Large intestine (tissue), 3 donors: ENCODE data around the gene COQ4. TPM values are rescaled to one million over a fixed set of nuclear protein-coding genes. Genes with fewer than 3 reads are reported as not detected.
A peak's percentile ranks its signal among the peaks of the same experiment; 100 is the strongest.

Experiments used
- DNase-seq, 2 donors: peaks; one replicate each; pipeline versions ENCODE4 v3.0.0 to v3.0.0-alpha.2; 2013
- H3K27ac ChIP-seq: one replicate; pipeline ENCODE4 v1.5.1; 2013; ENCODE audit warnings: low read length
- H3K27me3 ChIP-seq: 2 replicates; pipeline ENCODE4 v1.6.1; 2013; ENCODE audit warnings: low read length; ENCODE audit not compliant: control insufficient read depth, insufficient read depth
- H3K36me3 ChIP-seq: 2 replicates; pipeline ENCODE4 v1.6.1; 2013; ENCODE audit warnings: low read length; ENCODE audit not compliant: control insufficient read depth, insufficient read depth
- H3K4me1 ChIP-seq: one replicate; pipeline ENCODE4 v1.6.1; 2013; ENCODE audit warnings: low read length; ENCODE audit not compliant: control insufficient read depth, insufficient read depth
- H3K4me3 ChIP-seq: one replicate; pipeline ENCODE4 v1.5.1; 2013; ENCODE audit warnings: low read length
- H3K9me3 ChIP-seq: one replicate; pipeline ENCODE4 v1.6.1; 2013; ENCODE audit warnings: mild to moderate bottlenecking, low read depth, low read length, moderate library complexity; ENCODE audit not compliant: control insufficient read depth
- WGBS: methylation state at CpG from one replicate; pipeline ENCODE4 v1.1.5; 2013; ENCODE audit warnings: low lambda C conversion rate; ENCODE audit not compliant: insufficient coverage; 5-methylcytosine and 5-hydroxymethylcytosine counted together
- polyA plus RNA-seq: library from polyadenylated mRNA; unstranded; fragments of 120-200 nt; gene quantifications from one replicate; pipeline ENCODE4 v1.2.1, GENCODE V29; 2013

Gene COQ4
- polyA plus RNA-seq, 1 donor = 88.1 TPM

GRCh38 chr9:128298535-128299482 is 23.8 kb upstream of the COQ4 start:
- DNase-seq = peak in 1 of 2 donors; percentile 20
- Histone ChIP-seq H3K4me1 (peaks cover 25% of the 10 kb centered on the region), H3K4me3 (no peak overlapping the region), H3K27ac (no peak overlapping the region), H3K9me3 (peaks cover 2% of the 10 kb centered on the region), H3K36me3 (no peaks in the 10 kb centered on the region), H3K27me3 (no peaks in the 10 kb centered on the region)
- WGBS = no CpG with 5 or more reads among the region's 20 CpGs

GRCh38 chr9:128304136-128304970 is 18.3 kb upstream of the COQ4 start:
- H3K27me3 ChIP-seq = no peaks in the 10 kb centered on the region
- no peak overlapping the region for H3K27ac ChIP-seq
- DNase-seq = no peak
- H3K4me1 ChIP-seq = no peaks in the 10 kb centered on the region
- H3K4me3 ChIP-seq = no peak overlapping the region
- WGBS = 67% methylated on average over 1 of the region's 9 CpGs
- H3K9me3 ChIP-seq = no peaks in the 10 kb centered on the region
- H3K36me3 ChIP-seq = peaks cover 8% of the 10 kb centered on the region

- H3K27me3 ChIP-seq = no peaks in the 10 kb centered on the region
- H3K36me3 ChIP-seq = peaks cover 14% of the 10 kb centered on the region
- H3K9me3 ChIP-seq = no peaks in the 10 kb centered on the region
- no peak for DNase-seq
- no CpG with 5 or more reads among the region's 5 CpGs for WGBS
- H3K4me1 ChIP-seq = no peaks in the 10 kb centered on the region
- H3K4me3 ChIP-seq = no peak overlapping the region
- H3K27ac ChIP-seq = no peak overlapping the region
Measured at GRCh38 chr9:128304971-128305288, 17.7 kb upstream of the COQ4 start.

- Histone ChIP-seq H3K27ac (no peak overlapping the region), H3K27me3 (no peaks in the 10 kb centered on the region), H3K9me3 (no peaks in the 10 kb centered on the region), H3K36me3 (peaks cover 44% of the 10 kb centered on the region), H3K4me1 (no peaks in the 10 kb centered on the region), H3K4me3 (no peak overlapping the region)
- WGBS = no CpG with 5 or more reads among the region's 16 CpGs
- DNase-seq = no peak
Measured at GRCh38 chr9:128309551-128309950, 13.1 kb upstream of the COQ4 start.

GRCh38 chr9:128310461-128310860 is 12.2 kb upstream of the COQ4 start:
- Histone ChIP-seq H3K9me3 (no peaks in the 10 kb centered on the region), H3K4me3 (no peak overlapping the region), H3K27me3 (no peaks in the 10 kb centered on the region), H3K36me3 (peaks cover 53% of the 10 kb centered on the region), H3K4me1 (no peaks in the 10 kb centered on the region), H3K27ac (no peak overlapping the region)
- no peak for DNase-seq
- no CpG with 5 or more reads among the region's 10 CpGs for WGBS

GRCh38 chr9:128314697-128315096 is 7.9 kb upstream of the COQ4 start:
- WGBS = no CpG with 5 or more reads among the region's 4 CpGs
- DNase-seq = no peak
- H3K4me3 ChIP-seq = no peak overlapping the region
- H3K27ac ChIP-seq = no peak overlapping the region
- peaks cover 67% of the 10 kb centered on the region for H3K36me3 ChIP-seq
- no peaks in the 10 kb centered on the region for H3K27me3 ChIP-seq
- H3K9me3 ChIP-seq = no peaks in the 10 kb centered on the region
- H3K4me1 ChIP-seq = no peaks in the 10 kb centered on the region

GRCh38 chr9:128316421-128316820 is 6.2 kb upstream of the COQ4 start:
- Histone ChIP-seq H3K9me3 (no peaks in the 10 kb centered on the region), H3K4me3 (no peak overlapping the region), H3K4me1 (peaks cover 3% of the 10 kb centered on the region), H3K27ac (no peak overlapping the region), H3K36me3 (peaks cover 58% of the 10 kb centered on the region), H3K27me3 (no peaks in the 10 kb centered on the region)
- no CpG with 5 or more reads among the region's 9 CpGs for WGBS
- no peak for DNase-seq

GRCh38 chr9:128317629-128318028 is 5.0 kb upstream of the COQ4 start:
- H3K9me3 ChIP-seq = no peaks in the 10 kb centered on the region
- H3K27ac ChIP-seq = no peak overlapping the region
- H3K27me3 ChIP-seq = no peaks in the 10 kb centered on the region
- peaks cover 5% of the 10 kb centered on the region for H3K4me1 ChIP-seq
- H3K4me3 ChIP-seq = no peak overlapping the region
- no CpG with 5 or more reads among the region's 2 CpGs for WGBS
- no peak for DNase-seq
- H3K36me3 ChIP-seq = peaks cover 53% of the 10 kb centered on the region

- peaks cover 3% of the 10 kb centered on the region for H3K9me3 ChIP-seq
- peaks cover 44% of the 10 kb centered on the region for H3K36me3 ChIP-seq
- no CpG with 5 or more reads among the region's 7 CpGs for WGBS
- H3K4me1 ChIP-seq = peaks cover 12% of the 10 kb centered on the region
- no peak overlapping the region for H3K27ac ChIP-seq
- H3K4me3 ChIP-seq = peak overlapping the region; percentile 93
- DNase-seq = no peak
- H3K27me3 ChIP-seq = no peaks in the 10 kb centered on the region
Measured at GRCh38 chr9:128321343-128321742, 1.3 kb upstream of the COQ4 start.

- H3K27ac ChIP-seq = peak overlapping the region; percentile 98
- peaks cover 42% of the 10 kb centered on the region for H3K36me3 ChIP-seq
- H3K4me1 ChIP-seq = peaks cover 12% of the 10 kb centered on the region
- 0% methylated on average over 3 of the region's 21 CpGs for WGBS
- H3K27me3 ChIP-seq = no peaks in the 10 kb centered on the region
- DNase-seq = no peak
- peak overlapping the region; percentile 93 for H3K4me3 ChIP-seq
- peaks cover 3% of the 10 kb centered on the region for H3K9me3 ChIP-seq
Measured at GRCh38 chr9:128321879-128322403, 698 bp upstream of the COQ4 start.
